HEK293 (cell line): ENCODE data around the gene ASB5.

Source experiments
- FEZF1 ChIP-seq: fragments of 450-650 bp; formaldehyde crosslinking; IDR thresholded peaks from 2 replicates; pipeline ENCODE4 v1.5.1; 2016; ENCODE audit warnings: missing biosample characterization, missing genetic modification characterization
- KLF1 ChIP-seq: fragments of 450-650 bp; formaldehyde crosslinking; IDR thresholded peaks from 2 replicates; pipeline ENCODE4 v1.5.1; 2016; ENCODE audit warnings: missing biosample characterization, missing genetic modification characterization
- REPIN1 ChIP-seq: fragments of 450-650 bp; formaldehyde crosslinking; IDR thresholded peaks from 2 replicates; pipeline ENCODE4 v1.5.1; 2017; ENCODE audit warnings: missing biosample characterization, missing genetic modification characterization, low read depth
- YY2 ChIP-seq: fragments of 450-650 bp; formaldehyde crosslinking; IDR thresholded peaks from 2 replicates; pipeline ENCODE4 v1.5.1; 2016; ENCODE audit warnings: missing biosample characterization, missing genetic modification characterization
- ZEB2 ChIP-seq: fragments of 450-650 bp; formaldehyde crosslinking; IDR thresholded peaks from 2 replicates; pipeline ENCODE4 v1.5.1; 2016; ENCODE audit warnings: missing biosample characterization, missing genetic modification characterization
- ZNF10 ChIP-seq: fragments of 450-650 bp; formaldehyde crosslinking; IDR thresholded peaks from 2 replicates; pipeline ENCODE4 v1.5.1; 2017; ENCODE audit warnings: missing biosample characterization, missing genetic modification characterization
- ZNF133 ChIP-seq: fragments of 450-650 bp; formaldehyde crosslinking; IDR thresholded peaks from 2 replicates; pipeline ENCODE4 v1.5.1; 2016; ENCODE audit warnings: missing biosample characterization, missing genetic modification characterization
- ZNF140 ChIP-seq: fragments of 450-650 bp; formaldehyde crosslinking; IDR thresholded peaks from 2 replicates; pipeline ENCODE4 v1.5.1; 2016; ENCODE audit warnings: missing biosample characterization, missing genetic modification characterization
- ZNF335 ChIP-seq: fragments of 450-650 bp; formaldehyde crosslinking; conservative IDR thresholded peaks from 2 replicates; pipeline ENCODE4 v1.5.1; 2016; ENCODE audit warnings: missing biosample characterization, missing genetic modification characterization
- ZNF341 ChIP-seq: fragments of 450-650 bp; formaldehyde crosslinking; IDR thresholded peaks from 2 replicates; pipeline ENCODE4; 2016; ENCODE audit warnings: low read depth, missing biosample characterization, missing genetic modification characterization
- ZNF394 ChIP-seq: fragments of 450-650 bp; formaldehyde crosslinking; IDR thresholded peaks from 2 replicates; pipeline ENCODE4 v1.5.1; 2016; ENCODE audit warnings: missing biosample characterization, missing genetic modification characterization, mild to moderate bottlenecking, moderate library complexity, borderline replicate concordance
- ZNF664 ChIP-seq: fragments of 450-650 bp; formaldehyde crosslinking; IDR thresholded peaks from 2 replicates; pipeline ENCODE4 v1.5.1; 2016; ENCODE audit warnings: missing biosample characterization, missing genetic modification characterization
- ZNF791 ChIP-seq: fragments of 450-650 bp; formaldehyde crosslinking; IDR thresholded peaks from 2 replicates; pipeline ENCODE4 v1.5.1; 2016; ENCODE audit warnings: missing biosample characterization, missing genetic modification characterization
- TF ChIP-seq, protein P1 (sequence below): fragments of 450-650 bp; formaldehyde crosslinking; IDR thresholded peaks from 2 replicates; pipeline ENCODE4 v1.5.1; 2016; ENCODE audit warnings: missing biosample characterization, missing genetic modification characterization
- TF ChIP-seq, protein P2 (sequence below): fragments of 450-650 bp; formaldehyde crosslinking; IDR thresholded peaks from 2 replicates; pipeline ENCODE4 v1.5.1; 2016; ENCODE audit warnings: missing biosample characterization, missing genetic modification characterization
- TF ChIP-seq, protein P3 (sequence below): fragments of 450-650 bp; formaldehyde crosslinking; IDR thresholded peaks from 2 replicates; pipeline ENCODE4 v1.5.1; 2016; ENCODE audit warnings: missing biosample characterization, missing genetic modification characterization
- TF ChIP-seq, protein P4 (sequence below): fragments of 450-650 bp; formaldehyde crosslinking; IDR thresholded peaks from 2 replicates; pipeline ENCODE4 v1.5.1; 2017; ENCODE audit warnings: missing biosample characterization, missing genetic modification characterization
- TF ChIP-seq, protein P5 (sequence below): fragments of 450-650 bp; formaldehyde crosslinking; IDR thresholded peaks from 2 replicates; pipeline ENCODE4 v1.5.1; 2016; ENCODE audit warnings: missing biosample characterization, missing genetic modification characterization
- TF ChIP-seq, protein P6 (sequence below): fragments of 450-650 bp; formaldehyde crosslinking; IDR thresholded peaks from 2 replicates; pipeline ENCODE4 v1.5.1; 2016; ENCODE audit warnings: missing biosample characterization, missing genetic modification characterization
- TF ChIP-seq, protein P7 (sequence below): fragments of 450-650 bp; formaldehyde crosslinking; IDR thresholded peaks from 2 replicates; pipeline ENCODE4 v1.5.1; 2016; ENCODE audit warnings: missing biosample characterization, missing genetic modification characterization
- TF ChIP-seq, protein P8 (sequence below): fragments of 450-650 bp; IDR thresholded peaks from 2 replicates; pipeline ENCODE4 v1.5.1; 2018; ENCODE audit warnings: missing biosample characterization, mild to moderate bottlenecking, missing genetic modification characterization
- TF ChIP-seq, protein P9 (sequence below): fragments of 450-650 bp; formaldehyde crosslinking; IDR thresholded peaks from 2 replicates; pipeline ENCODE4 v1.5.1; 2017; ENCODE audit warnings: missing biosample characterization, mild to moderate bottlenecking, missing genetic modification characterization, moderate library complexity

ASB5 gene

DNA sequence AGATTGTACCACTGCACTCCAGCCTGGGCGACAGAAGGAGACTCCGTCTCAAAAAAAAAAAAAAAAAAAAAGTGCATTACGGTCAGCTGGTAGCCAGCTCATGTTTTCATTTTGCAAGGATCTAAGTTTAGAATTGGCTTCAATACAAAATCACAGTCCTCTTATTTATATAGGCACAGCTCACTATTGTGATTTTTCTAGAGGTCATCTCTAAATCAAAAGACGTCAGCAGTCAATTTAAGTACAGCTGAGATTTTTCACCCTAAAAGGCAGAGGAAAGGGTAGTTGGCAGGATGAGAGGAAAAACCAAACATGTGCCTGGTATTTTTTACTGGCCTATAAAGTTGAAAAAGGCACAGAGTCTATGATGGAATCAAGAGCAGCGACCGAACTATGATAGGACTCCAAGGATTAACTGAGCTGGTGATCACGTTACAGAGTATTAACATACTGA lies 30.8 kb downstream of the ASB5 start (continued):
- TF ChIP-seq, protein P1, sequence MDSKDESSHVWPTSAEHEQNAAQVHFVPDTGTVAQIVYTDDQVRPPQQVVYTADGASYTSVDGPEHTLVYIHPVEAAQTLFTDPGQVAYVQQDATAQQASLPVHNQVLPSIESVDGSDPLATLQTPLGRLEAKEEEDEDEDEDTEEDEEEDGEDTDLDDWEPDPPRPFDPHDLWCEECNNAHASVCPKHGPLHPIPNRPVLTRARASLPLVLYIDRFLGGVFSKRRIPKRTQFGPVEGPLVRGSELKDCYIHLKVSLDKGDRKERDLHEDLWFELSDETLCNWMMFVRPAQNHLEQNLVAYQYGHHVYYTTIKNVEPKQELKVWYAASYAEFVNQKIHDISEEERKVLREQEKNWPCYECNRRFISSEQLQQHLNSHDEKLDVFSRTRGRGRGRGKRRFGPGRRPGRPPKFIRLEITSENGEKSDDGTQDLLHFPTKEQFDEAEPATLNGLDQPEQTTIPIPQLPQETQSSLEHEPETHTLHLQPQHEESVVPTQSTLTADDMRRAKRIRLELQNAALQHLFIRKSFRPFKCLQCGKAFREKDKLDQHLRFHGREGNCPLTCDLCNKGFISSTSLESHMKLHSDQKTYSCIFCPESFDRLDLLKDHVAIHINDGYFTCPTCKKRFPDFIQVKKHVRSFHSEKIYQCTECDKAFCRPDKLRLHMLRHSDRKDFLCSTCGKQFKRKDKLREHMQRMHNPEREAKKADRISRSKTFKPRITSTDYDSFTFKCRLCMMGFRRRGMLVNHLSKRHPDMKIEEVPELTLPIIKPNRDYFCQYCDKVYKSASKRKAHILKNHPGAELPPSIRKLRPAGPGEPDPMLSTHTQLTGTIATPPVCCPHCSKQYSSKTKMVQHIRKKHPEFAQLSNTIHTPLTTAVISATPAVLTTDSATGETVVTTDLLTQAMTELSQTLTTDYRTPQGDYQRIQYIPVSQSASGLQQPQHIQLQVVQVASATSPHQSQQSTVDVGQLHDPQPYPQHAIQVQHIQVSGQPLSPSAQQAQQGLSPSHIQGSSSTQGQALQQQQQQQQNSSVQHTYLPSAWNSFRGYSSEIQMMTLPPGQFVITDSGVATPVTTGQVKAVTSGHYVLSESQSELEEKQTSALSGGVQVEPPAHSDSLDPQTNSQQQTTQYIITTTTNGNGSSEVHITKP (tag by site-specific recombination): peak; percentile 44
- TF ChIP-seq, protein P2, sequence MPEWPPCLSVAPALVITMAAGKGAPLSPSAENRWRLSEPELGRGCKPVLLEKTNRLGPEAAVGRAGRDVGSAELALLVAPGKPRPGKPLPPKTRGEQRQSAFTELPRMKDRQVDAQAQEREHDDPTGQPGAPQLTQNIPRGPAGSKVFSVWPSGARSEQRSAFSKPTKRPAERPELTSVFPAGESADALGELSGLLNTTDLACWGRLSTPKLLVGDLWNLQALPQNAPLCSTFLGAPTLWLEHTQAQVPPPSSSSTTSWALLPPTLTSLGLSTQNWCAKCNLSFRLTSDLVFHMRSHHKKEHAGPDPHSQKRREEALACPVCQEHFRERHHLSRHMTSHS (tag by site-specific recombination): no peak
- TF ChIP-seq ZNF664 (tag by site-specific recombination) (no peak), ZEB2 (tag by site-specific recombination) (0 out of 2 replicates have a peak, but pooled peaks have one; percentile 17), REPIN1 (tag by site-specific recombination) (no peak), YY2 (no peak), ZNF133 (tag by site-specific recombination) (no peak), ZNF335 (tag by site-specific recombination) (0 out of 2 replicates have a peak, but pooled peaks have one; percentile 12), ZNF10 (tag by site-specific recombination) (no peak), ZNF791 (tag by site-specific recombination) (no peak), ZNF341 (tag by site-specific recombination) (no peak), ZNF394 (no peak), ZNF140 (no peak), FEZF1 (peak; percentile 97), KLF1 (tag by site-specific recombination) (no peak)
- TF ChIP-seq, protein P3, sequence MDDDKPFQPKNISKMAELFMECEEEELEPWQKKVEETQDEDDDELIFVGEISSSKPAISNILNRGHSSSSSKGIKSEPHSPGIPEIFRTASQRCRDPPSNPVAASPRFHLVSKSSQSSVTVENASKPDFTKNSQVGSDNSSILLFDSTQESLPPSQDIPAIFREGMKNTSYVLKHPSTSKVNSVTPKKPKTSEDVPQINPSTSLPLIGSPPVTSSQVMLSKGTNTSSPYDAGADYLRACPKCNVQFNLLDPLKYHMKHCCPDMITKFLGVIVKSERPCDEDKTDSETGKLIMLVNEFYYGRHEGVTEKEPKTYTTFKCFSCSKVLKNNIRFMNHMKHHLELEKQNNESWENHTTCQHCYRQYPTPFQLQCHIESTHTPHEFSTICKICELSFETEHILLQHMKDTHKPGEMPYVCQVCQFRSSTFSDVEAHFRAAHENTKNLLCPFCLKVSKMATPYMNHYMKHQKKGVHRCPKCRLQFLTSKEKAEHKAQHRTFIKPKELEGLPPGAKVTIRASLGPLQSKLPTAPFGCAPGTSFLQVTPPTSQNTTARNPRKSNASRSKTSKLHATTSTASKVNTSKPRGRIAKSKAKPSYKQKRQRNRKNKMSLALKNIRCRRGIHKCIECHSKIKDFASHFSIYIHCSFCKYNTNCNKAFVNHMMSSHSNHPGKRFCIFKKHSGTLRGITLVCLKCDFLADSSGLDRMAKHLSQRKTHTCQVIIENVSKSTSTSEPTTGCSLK: no peak
- TF ChIP-seq, protein P4, sequence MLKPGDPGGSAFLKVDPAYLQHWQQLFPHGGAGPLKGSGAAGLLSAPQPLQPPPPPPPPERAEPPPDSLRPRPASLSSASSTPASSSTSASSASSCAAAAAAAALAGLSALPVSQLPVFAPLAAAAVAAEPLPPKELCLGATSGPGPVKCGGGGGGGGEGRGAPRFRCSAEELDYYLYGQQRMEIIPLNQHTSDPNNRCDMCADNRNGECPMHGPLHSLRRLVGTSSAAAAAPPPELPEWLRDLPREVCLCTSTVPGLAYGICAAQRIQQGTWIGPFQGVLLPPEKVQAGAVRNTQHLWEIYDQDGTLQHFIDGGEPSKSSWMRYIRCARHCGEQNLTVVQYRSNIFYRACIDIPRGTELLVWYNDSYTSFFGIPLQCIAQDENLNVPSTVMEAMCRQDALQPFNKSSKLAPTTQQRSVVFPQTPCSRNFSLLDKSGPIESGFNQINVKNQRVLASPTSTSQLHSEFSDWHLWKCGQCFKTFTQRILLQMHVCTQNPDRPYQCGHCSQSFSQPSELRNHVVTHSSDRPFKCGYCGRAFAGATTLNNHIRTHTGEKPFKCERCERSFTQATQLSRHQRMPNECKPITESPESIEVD (tag by site-specific recombination): peak; percentile 71
- TF ChIP-seq, protein P5, sequence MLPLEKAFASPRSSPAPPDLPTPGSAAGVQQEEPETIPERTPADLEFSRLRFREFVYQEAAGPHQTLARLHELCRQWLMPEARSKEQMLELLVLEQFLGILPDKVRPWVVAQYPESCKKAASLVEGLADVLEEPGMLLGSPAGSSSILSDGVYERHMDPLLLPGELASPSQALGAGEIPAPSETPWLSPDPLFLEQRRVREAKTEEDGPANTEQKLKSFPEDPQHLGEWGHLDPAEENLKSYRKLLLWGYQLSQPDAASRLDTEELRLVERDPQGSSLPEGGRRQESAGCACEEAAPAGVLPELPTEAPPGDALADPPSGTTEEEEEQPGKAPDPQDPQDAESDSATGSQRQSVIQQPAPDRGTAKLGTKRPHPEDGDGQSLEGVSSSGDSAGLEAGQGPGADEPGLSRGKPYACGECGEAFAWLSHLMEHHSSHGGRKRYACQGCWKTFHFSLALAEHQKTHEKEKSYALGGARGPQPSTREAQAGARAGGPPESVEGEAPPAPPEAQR (tag by site-specific recombination): no peak
- TF ChIP-seq, protein P6, sequence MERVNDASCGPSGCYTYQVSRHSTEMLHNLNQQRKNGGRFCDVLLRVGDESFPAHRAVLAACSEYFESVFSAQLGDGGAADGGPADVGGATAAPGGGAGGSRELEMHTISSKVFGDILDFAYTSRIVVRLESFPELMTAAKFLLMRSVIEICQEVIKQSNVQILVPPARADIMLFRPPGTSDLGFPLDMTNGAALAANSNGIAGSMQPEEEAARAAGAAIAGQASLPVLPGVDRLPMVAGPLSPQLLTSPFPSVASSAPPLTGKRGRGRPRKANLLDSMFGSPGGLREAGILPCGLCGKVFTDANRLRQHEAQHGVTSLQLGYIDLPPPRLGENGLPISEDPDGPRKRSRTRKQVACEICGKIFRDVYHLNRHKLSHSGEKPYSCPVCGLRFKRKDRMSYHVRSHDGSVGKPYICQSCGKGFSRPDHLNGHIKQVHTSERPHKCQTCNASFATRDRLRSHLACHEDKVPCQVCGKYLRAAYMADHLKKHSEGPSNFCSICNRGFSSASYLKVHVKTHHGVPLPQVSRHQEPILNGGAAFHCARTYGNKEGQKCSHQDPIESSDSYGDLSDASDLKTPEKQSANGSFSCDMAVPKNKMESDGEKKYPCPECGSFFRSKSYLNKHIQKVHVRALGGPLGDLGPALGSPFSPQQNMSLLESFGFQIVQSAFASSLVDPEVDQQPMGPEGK (tag by site-specific recombination): no peak
- TF ChIP-seq, protein P7, sequence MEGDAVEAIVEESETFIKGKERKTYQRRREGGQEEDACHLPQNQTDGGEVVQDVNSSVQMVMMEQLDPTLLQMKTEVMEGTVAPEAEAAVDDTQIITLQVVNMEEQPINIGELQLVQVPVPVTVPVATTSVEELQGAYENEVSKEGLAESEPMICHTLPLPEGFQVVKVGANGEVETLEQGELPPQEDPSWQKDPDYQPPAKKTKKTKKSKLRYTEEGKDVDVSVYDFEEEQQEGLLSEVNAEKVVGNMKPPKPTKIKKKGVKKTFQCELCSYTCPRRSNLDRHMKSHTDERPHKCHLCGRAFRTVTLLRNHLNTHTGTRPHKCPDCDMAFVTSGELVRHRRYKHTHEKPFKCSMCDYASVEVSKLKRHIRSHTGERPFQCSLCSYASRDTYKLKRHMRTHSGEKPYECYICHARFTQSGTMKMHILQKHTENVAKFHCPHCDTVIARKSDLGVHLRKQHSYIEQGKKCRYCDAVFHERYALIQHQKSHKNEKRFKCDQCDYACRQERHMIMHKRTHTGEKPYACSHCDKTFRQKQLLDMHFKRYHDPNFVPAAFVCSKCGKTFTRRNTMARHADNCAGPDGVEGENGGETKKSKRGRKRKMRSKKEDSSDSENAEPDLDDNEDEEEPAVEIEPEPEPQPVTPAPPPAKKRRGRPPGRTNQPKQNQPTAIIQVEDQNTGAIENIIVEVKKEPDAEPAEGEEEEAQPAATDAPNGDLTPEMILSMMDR (tag by site-specific recombination): no peak
- TF ChIP-seq, protein P8, sequence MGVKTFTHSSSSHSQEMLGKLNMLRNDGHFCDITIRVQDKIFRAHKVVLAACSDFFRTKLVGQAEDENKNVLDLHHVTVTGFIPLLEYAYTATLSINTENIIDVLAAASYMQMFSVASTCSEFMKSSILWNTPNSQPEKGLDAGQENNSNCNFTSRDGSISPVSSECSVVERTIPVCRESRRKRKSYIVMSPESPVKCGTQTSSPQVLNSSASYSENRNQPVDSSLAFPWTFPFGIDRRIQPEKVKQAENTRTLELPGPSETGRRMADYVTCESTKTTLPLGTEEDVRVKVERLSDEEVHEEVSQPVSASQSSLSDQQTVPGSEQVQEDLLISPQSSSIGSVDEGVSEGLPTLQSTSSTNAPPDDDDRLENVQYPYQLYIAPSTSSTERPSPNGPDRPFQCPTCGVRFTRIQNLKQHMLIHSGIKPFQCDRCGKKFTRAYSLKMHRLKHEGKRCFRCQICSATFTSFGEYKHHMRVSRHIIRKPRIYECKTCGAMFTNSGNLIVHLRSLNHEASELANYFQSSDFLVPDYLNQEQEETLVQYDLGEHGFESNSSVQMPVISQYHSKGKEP (tag by site-specific recombination): no peak
- TF ChIP-seq, protein P9, sequence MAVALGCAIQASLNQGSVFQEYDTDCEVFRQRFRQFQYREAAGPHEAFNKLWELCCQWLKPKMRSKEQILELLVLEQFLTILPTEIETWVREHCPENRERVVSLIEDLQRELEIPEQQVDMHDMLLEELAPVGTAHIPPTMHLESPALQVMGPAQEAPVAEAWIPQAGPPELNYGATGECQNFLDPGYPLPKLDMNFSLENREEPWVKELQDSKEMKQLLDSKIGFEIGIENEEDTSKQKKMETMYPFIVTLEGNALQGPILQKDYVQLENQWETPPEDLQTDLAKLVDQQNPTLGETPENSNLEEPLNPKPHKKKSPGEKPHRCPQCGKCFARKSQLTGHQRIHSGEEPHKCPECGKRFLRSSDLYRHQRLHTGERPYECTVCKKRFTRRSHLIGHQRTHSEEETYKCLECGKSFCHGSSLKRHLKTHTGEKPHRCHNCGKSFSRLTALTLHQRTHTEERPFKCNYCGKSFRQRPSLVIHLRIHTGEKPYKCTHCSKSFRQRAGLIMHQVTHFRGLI (tag by site-specific recombination): no peak
